HuH-7 (cell line): ENCODE data around the gene HOXA6.

Experiments used
- DNase-seq: peaks from one replicate; pipeline ENCODE4 v3.0.0; 2011; ENCODE audit warnings: low spot score

The HOXA6 gene

GRCh38 chr7:27121684-27122076 is 25.9 kb downstream of the HOXA6 start:
- no peak for DNase-seq

- DNase-seq = no peak
Observed at GRCh38 chr7:27119412-27119911, 28.1 kb downstream of the HOXA6 start.

- no peak for DNase-seq
Observed at GRCh38 chr7:27118580-27118979, 29.0 kb downstream of the HOXA6 start.

GRCh38 chr7:27117887-27118491 is 29.6 kb downstream of the HOXA6 start:
- DNase-seq = no peak

- no peak for DNase-seq
Observed at GRCh38 chr7:27116962-27117886, 30.4 kb downstream of the HOXA6 start.

GRCh38 chr7:27116031-27116961 is 31.3 kb downstream of the HOXA6 start:
- DNase-seq = no peak

- DNase-seq = peak; percentile 79
Observed at GRCh38 chr7:27115221-27116026, 32.1 kb downstream of the HOXA6 start.

- no peak for DNase-seq
Observed at GRCh38 chr7:27114881-27115220, 32.7 kb downstream of the HOXA6 start.

- peak; percentile 71 for DNase-seq
Observed at GRCh38 chr7:27113991-27114769, 33.4 kb downstream of the HOXA6 start.

GRCh38 chr7:27112955-27113949 is 34.3 kb downstream of the HOXA6 start:
- peak; percentile 81 for DNase-seq

- no peak for DNase-seq
Observed at GRCh38 chr7:27112361-27112760, 35.2 kb downstream of the HOXA6 start.

- no peak for DNase-seq
Observed at GRCh38 chr7:27111751-27112277, 35.8 kb downstream of the HOXA6 start.

GRCh38 chr7:27111042-27111750 is 36.4 kb downstream of the HOXA6 start:
- no peak for DNase-seq

GRCh38 chr7:27110186-27111031 is 37.2 kb downstream of the HOXA6 start:
- DNase-seq = peak; percentile 98

- DNase-seq = no peak
Observed at GRCh38 chr7:27109466-27110185, 37.9 kb downstream of the HOXA6 start.

- DNase-seq = no peak
Observed at GRCh38 chr7:27108390-27109127, 39.0 kb downstream of the HOXA6 start.
